OCI-LY7 (cell line): ENCODE measurements around the gene SFTPD. TPM values are rescaled to one million over a fixed set of nuclear protein-coding genes. Genes with fewer than 3 reads are reported as not detected.

Experiments used
- BruUV-seq: library from RNA; stranded (reverse); fragments of 400-500 nt; replicated peaks from 2 replicates; lab custom pipeline; 2021; lab: Mats Ljungman, UMichigan
- CTCF ChIA-PET: fragments of 300-600 bp; sonication (Branson Sonifier 250); formaldehyde crosslinking; loops from one replicate; lab custom pipeline; 2022; ENCODE audit warnings: antibody characterized with exemption; ENCODE audit not compliant: unreplicated experiment; lab: Charles Lee
- POLR2A ChIA-PET: fragments of 300-600 bp; sonication (Branson Sonifier 250); formaldehyde crosslinking; loops from one replicate; lab custom pipeline; 2022; ENCODE audit warnings: antibody characterized with exemption; lab: Charles Lee
- DNase-seq: peaks from one replicate; pipeline ENCODE4 v3.0.0-alpha.2; 2015; ENCODE audit warnings: low spot score
- H2AFZ ChIP-seq: fragments of 200-600 bp; sonication (generic), shearing (Covaris generic); 2 replicates; pipeline ENCODE4 v1.6.1; 2014; ENCODE audit warnings: mild to moderate bottlenecking, antibody characterized with exemption, low read length, moderate library complexity
- H3K27ac ChIP-seq: fragments of 200-600 bp; sonication (generic); 2 replicates; pipeline ENCODE4 v1.5.1; 2014; ENCODE audit warnings: mixed run types, low read depth, mild to moderate bottlenecking, moderate library complexity, low read length, inconsistent platforms; ENCODE audit not compliant: poor library complexity, severe bottlenecking
- H3K36me3 ChIP-seq: fragments of 200-600 bp; sonication (generic); 2 replicates; pipeline ENCODE4 v1.6.1; 2014; ENCODE audit warnings: mild to moderate bottlenecking, antibody characterized with exemption, low read length, moderate library complexity, mixed read lengths; ENCODE audit not compliant: insufficient read depth
- H3K4me1 ChIP-seq: fragments of 200-600 bp; sonication (generic); 2 replicates; pipeline ENCODE4 v1.5.1; 2014; ENCODE audit warnings: mild to moderate bottlenecking, low read length; ENCODE audit not compliant: insufficient read depth, poor library complexity, severe bottlenecking
- H3K4me2 ChIP-seq: fragments of 200-600 bp; sonication (generic); 2 replicates; pipeline ENCODE4 v1.6.1; 2014; ENCODE audit warnings: mild to moderate bottlenecking, low read length
- H3K4me3 ChIP-seq: fragments of 200-600 bp; sonication (generic); 2 replicates; pipeline ENCODE4 v1.5.1; 2014; ENCODE audit warnings: mild to moderate bottlenecking, low read depth, low read length; ENCODE audit not compliant: poor library complexity, severe bottlenecking
- H3K79me2 ChIP-seq: fragments of 200-600 bp; sonication (generic); 2 replicates; pipeline ENCODE4 v1.6.1; 2016; ENCODE audit warnings: low read depth, mild to moderate bottlenecking, low read length, moderate library complexity, mixed read lengths; ENCODE audit not compliant: insufficient read depth
- H3K9me2 ChIP-seq: fragments of 200-600 bp; sonication (generic); 2 replicates; pipeline ENCODE4 v1.6.1; 2016; ENCODE audit warnings: mild to moderate bottlenecking, low read length, mixed read lengths; ENCODE audit not compliant: insufficient read depth
- H3K9me3 ChIP-seq: fragments of 200-600 bp; sonication (generic); 2 replicates; pipeline ENCODE4 v1.6.1; 2014; ENCODE audit warnings: mild to moderate bottlenecking, mixed run types, low read length, mixed read lengths
- H4K20me1 ChIP-seq: fragments of 200-600 bp; sonication (generic); 2 replicates; pipeline ENCODE4 v1.6.1; 2014; ENCODE audit warnings: mild to moderate bottlenecking, antibody characterized with exemption, low read length, moderate library complexity, mixed read lengths; ENCODE audit not compliant: insufficient read depth
- CTCF ChIP-seq: fragments of 200-600 bp; sonication (generic); conservative IDR thresholded peaks from 2 replicates; pipeline ENCODE4 v1.5.1; 2014; ENCODE audit warnings: mild to moderate bottlenecking, antibody characterized with exemption, low read length, moderate library complexity, mixed read lengths
- EZH2phosphoT487 ChIP-seq: fragments of 200-600 bp; sonication (generic); IDR thresholded peaks from 2 replicates; pipeline ENCODE4 v1.6.1; 2018; ENCODE audit warnings: low read depth, borderline replicate concordance, mild to moderate bottlenecking, mixed run types, antibody characterized with exemption, low read length, moderate library complexity, mixed read lengths
- intact Hi-C: fragments of 100-400 bp; cut with micrococcal nuclease; formaldehyde crosslinking; loops from one replicate; pipeline ENCODE4 v1.10.0; 2022; ENCODE audit not compliant: unreplicated experiment
- total RNA-seq, 2 experiments: library from RNA; depleted of rRNA in 1 of 2; stranded (reverse); fragments of >200 nt in 1 of 2; shearing (Covaris generic) in 1 of 2; gene quantifications; 2 replicates each; pipeline ENCODE4 v1.2.3, GENCODE V29; 2014 to 2022

SFTPD gene
- total RNA-seq, 2 experiments from 2014 or later, result not detected

GRCh38 chr10:79947083-79947415 is 1.9 kb downstream of the SFTPD start:
- CTCF ChIA-PET, result no interaction called here

GRCh38 chr10:79946271-79947082 is 2.4 kb downstream of the SFTPD start:
- H4K20me1 ChIP-seq, result no peaks in the 10 kb centered on the region
- CTCF ChIA-PET, result no interaction called here
- no peaks in the 10 kb centered on the region for H3K36me3 ChIP-seq
- H3K4me3 ChIP-seq, result no peak overlapping the region
- POLR2A ChIA-PET, result no interaction called here
- H2AFZ ChIP-seq, result no peak overlapping the region
- H3K79me2 ChIP-seq, result no peaks in the 10 kb centered on the region
- H3K4me1 ChIP-seq, result no peaks in the 10 kb centered on the region
- no peaks in the 10 kb centered on the region for H3K9me3 ChIP-seq
- no peak for TF ChIP-seq CTCF
- TF ChIP-seq EZH2phosphoT487, result no peak
- no peak overlapping the region for H3K27ac ChIP-seq
- no peak overlapping the region for H3K4me2 ChIP-seq
- H3K9me2 ChIP-seq, result no peaks in the 10 kb centered on the region
- no peak for DNase-seq
- intact Hi-C loops, result no loop called here
- no TSS peak for BruUV-seq

More at GRCh38 chr10:79947083-79947415, 1.9 kb downstream of the SFTPD start:
- no peak overlapping the region for H2AFZ ChIP-seq
- H3K9me3 ChIP-seq, result no peaks in the 10 kb centered on the region
- H3K4me3 ChIP-seq, result no peak overlapping the region
- no peaks in the 10 kb centered on the region for H3K4me1 ChIP-seq
- no TSS peak for BruUV-seq
- no peak overlapping the region for H3K4me2 ChIP-seq
- TF ChIP-seq CTCF (no peak), EZH2phosphoT487 (no peak)
- intact Hi-C loops, result no loop called here
- H3K36me3 ChIP-seq, result no peaks in the 10 kb centered on the region
- H3K27ac ChIP-seq, result no peak overlapping the region
- no peaks in the 10 kb centered on the region for H3K79me2 ChIP-seq
- POLR2A ChIA-PET, result interaction anchor here (0.6 kb wide), 1 partner anchor 194 kb away, joined by 6 read pairs; no protein-coding TSS in a partner anchor
- DNase-seq, result no peak
- no peaks in the 10 kb centered on the region for H3K9me2 ChIP-seq
- no peaks in the 10 kb centered on the region for H4K20me1 ChIP-seq
